GM19372 (cell line): ENCODE data around the gene NF2.

ENCODE experiments used
- ATAC-seq: cut with Tn5 transposase; IDR thresholded peaks from one replicate; pipeline ENCODE4 v1.9.1; 2021; ENCODE audit warnings: mild to moderate bottlenecking, low read depth, moderate library complexity; ENCODE audit not compliant: unreplicated experiment

NF2 gene

GRCh38 chr22:29629903-29630516 is 26.6 kb downstream of the NF2 start:
- ATAC-seq = no peak

GRCh38 chr22:29630987-29631386 is 27.6 kb downstream of the NF2 start:
- no peak for ATAC-seq

GRCh38 chr22:29631725-29632124 is 28.3 kb downstream of the NF2 start:
- ATAC-seq = no peak

GRCh38 chr22:29632672-29633071 is 29.2 kb downstream of the NF2 start:
- no peak for ATAC-seq

GRCh38 chr22:29633514-29634312 is 30.3 kb downstream of the NF2 start:
- ATAC-seq = no peak

GRCh38 chr22:29634847-29635246 is 31.4 kb downstream of the NF2 start:
- ATAC-seq = no peak

- no peak for ATAC-seq
These were observed 32.4 kb downstream of the NF2 start for GRCh38 chr22:29635734-29636357.

- ATAC-seq = no peak
These were observed 33.3 kb downstream of the NF2 start for GRCh38 chr22:29636751-29637150.

GRCh38 chr22:29637181-29637580 is 33.7 kb downstream of the NF2 start:
- no peak for ATAC-seq

- ATAC-seq = no peak
These were observed 35.2 kb downstream of the NF2 start for GRCh38 chr22:29638678-29639077.

- no peak for ATAC-seq
These were observed 35.7 kb downstream of the NF2 start for GRCh38 chr22:29639096-29639495.

GRCh38 chr22:29641042-29641699 is 37.7 kb downstream of the NF2 start:
- no peak for ATAC-seq

GRCh38 chr22:29641700-29642330 is 38.4 kb downstream of the NF2 start:
- ATAC-seq = no peak

GRCh38 chr22:29642694-29643093 is 39.3 kb downstream of the NF2 start:
- ATAC-seq = no peak

GRCh38 chr22:29647954-29648737 is 44.7 kb downstream of the NF2 start:
- ATAC-seq = no peak

GRCh38 chr22:29650370-29650769 is 46.9 kb downstream of the NF2 start:
- no peak for ATAC-seq

GRCh38 chr22:29651652-29652051 is 48.2 kb downstream of the NF2 start:
- no peak for ATAC-seq

GRCh38 chr22:29654420-29654819 is 51.0 kb downstream of the NF2 start:
- ATAC-seq = no peak

- no peak for ATAC-seq
These were observed 51.4 kb downstream of the NF2 start for GRCh38 chr22:29654882-29655281.

- ATAC-seq = no peak
These were observed 54.7 kb downstream of the NF2 start for GRCh38 chr22:29658176-29658575.
